GM12865 (cell line): ENCODE data around the gene ARF1.

ENCODE experiments used
- DNase-seq: peaks from one replicate; pipeline ENCODE4 v3.0.0; 2010; ENCODE audit warnings: low read depth
- H3K4me3 ChIP-seq: 2 replicates; pipeline ENCODE4 v1.5.1; 2011; ENCODE audit warnings: mild to moderate bottlenecking, low read depth, low read length, control low read depth
- CTCF ChIP-seq: IDR thresholded peaks from 2 replicates; pipeline ENCODE4 v1.5.1; 2011; ENCODE audit warnings: low read length, control low read depth, low read depth, inconsistent platforms; ENCODE audit not compliant: insufficient read depth; ENCODE audit errors: missing control alignments

ARF1 gene

GRCh38 chr1:228088586-228089498 lies 6.3 kb downstream of the ARF1 start:
- no peak for TF ChIP-seq CTCF
- DNase-seq, result no peak
- no peak overlapping the region for H3K4me3 ChIP-seq

GRCh38 chr1:228089519-228090380 lies 7.2 kb downstream of the ARF1 start:
- no peak overlapping the region for H3K4me3 ChIP-seq
- no peak for TF ChIP-seq CTCF
- DNase-seq, result no peak

- no peak for TF ChIP-seq CTCF
- H3K4me3 ChIP-seq, result no peak overlapping the region
- DNase-seq, result no peak
Observed at GRCh38 chr1:228090613-228091081, 8.1 kb downstream of the ARF1 start.

- TF ChIP-seq CTCF, result no peak
- DNase-seq, result peak; percentile 0
- no peak overlapping the region for H3K4me3 ChIP-seq
Observed at GRCh38 chr1:228091084-228091483, 8.6 kb downstream of the ARF1 start.

GRCh38 chr1:228092342-228093049 lies 10.0 kb downstream of the ARF1 start:
- DNase-seq, result peak; percentile 1
- H3K4me3 ChIP-seq, result no peak overlapping the region
- no peak for TF ChIP-seq CTCF

GRCh38 chr1:228093050-228093906 lies 10.8 kb downstream of the ARF1 start:
- H3K4me3 ChIP-seq, result no peak overlapping the region
- peak; percentile 1 for DNase-seq
- no peak for TF ChIP-seq CTCF
